Measurements from ENCODE around the gene C3orf49. TPM values are rescaled to one million over a fixed set of nuclear protein-coding genes. Genes with fewer than 3 reads are reported as not detected.

C3orf49 gene
- polyA plus RNA-seq, 6 donors from 2014 or later, result not detected

- Mint-ChIP-seq H3K9me3 (no peaks in the 10 kb centered on the region), H3K27ac (peak overlapping the region in 1 of 6 donors; percentile 0), H3K36me3 (peaks cover 0 to 7% of the 10 kb centered on the region in 2 donors), H3K4me1 (peaks cover 0 to 4% (median 0%) of the 10 kb centered on the region in 3 donors), H3K27me3 (no peaks in the 10 kb centered on the region), H3K4me3 (no peak overlapping the region)
- DNase-seq, result peak; percentile 35
- ATAC-seq (ENCODE audit: low read depth in 2 of 2), result peak in 1 of 2 donors; percentile 60
Measured at GRCh38 chr3:63818282-63819150, 583 bp upstream of the C3orf49 start.

GRCh38 chr3:63824309-63824708 is 5.2 kb downstream of the C3orf49 start:
- Mint-ChIP-seq H3K9me3 (no peaks in the 10 kb centered on the region), H3K27ac (peak overlapping the region in 1 of 6 donors; percentile 30)

GRCh38 chr3:63830526-63830925 is 11.4 kb downstream of the C3orf49 start:
- DNase-seq (no peak), ATAC-seq (ENCODE audit: low read depth in 2 of 2) (no peak)
- peak overlapping the region in 1 of 6 donors; percentile 73 for H3K27ac Mint-ChIP-seq
- no peak overlapping the region for H3K4me3 Mint-ChIP-seq
- peaks cover 0 to 4% (median 0%) of the 10 kb centered on the region in 3 donors for H3K4me1 Mint-ChIP-seq
- peaks cover 0 to 25% of the 10 kb centered on the region in 2 donors for H3K36me3 Mint-ChIP-seq
- no peaks in the 10 kb centered on the region for H3K27me3 Mint-ChIP-seq
- H3K9me3 Mint-ChIP-seq, result no peaks in the 10 kb centered on the region

More at GRCh38 chr3:63824309-63824708, 5.2 kb downstream of the C3orf49 start:
- no peaks in the 10 kb centered on the region for H3K36me3 Mint-ChIP-seq
- DNase-seq (no peak), ATAC-seq (ENCODE audit: low read depth in 2 of 2) (no peak)
- no peaks in the 10 kb centered on the region for H3K27me3 Mint-ChIP-seq
- no peak overlapping the region for H3K4me3 Mint-ChIP-seq
- peaks cover 0 to 4% (median 0%) of the 10 kb centered on the region in 3 donors for H3K4me1 Mint-ChIP-seq

GRCh38 chr3:63832395-63832794 is 13.3 kb downstream of the C3orf49 start:
- H3K4me1 Mint-ChIP-seq, result no peaks in the 10 kb centered on the region
- DNase-seq, result no peak
- no peaks in the 10 kb centered on the region for H3K27me3 Mint-ChIP-seq
- H3K9me3 Mint-ChIP-seq, result no peaks in the 10 kb centered on the region
- peaks cover 0 to 25% of the 10 kb centered on the region in 2 donors for H3K36me3 Mint-ChIP-seq
- no peak for ATAC-seq (ENCODE audit: low read depth in 2 of 2)
- H3K27ac Mint-ChIP-seq, result peak overlapping the region in 1 of 6 donors; percentile 52
- no peak overlapping the region for H3K4me3 Mint-ChIP-seq

- Mint-ChIP-seq H3K9me3 (peaks cover 0 to 8% (median 4%) of the 10 kb centered on the region in 7 donors), H3K4me3 (no peak overlapping the region), H3K36me3 (peaks cover 0 to 4% of the 10 kb centered on the region in 2 donors), H3K27ac (no peak overlapping the region), H3K4me1 (peaks cover 0 to 7% (median 5%) of the 10 kb centered on the region in 3 donors), H3K27me3 (no peaks in the 10 kb centered on the region)
- DNase-seq (no peak), ATAC-seq (ENCODE audit: low read depth in 2 of 2) (no peak)
Measured at GRCh38 chr3:63841704-63842103, 22.6 kb downstream of the C3orf49 start.

- Mint-ChIP-seq H3K9me3 (peaks cover 0 to 8% (median 4%) of the 10 kb centered on the region in 7 donors), H3K4me1 (peaks cover 0 to 7% (median 5%) of the 10 kb centered on the region in 3 donors), H3K27ac (no peak overlapping the region), H3K4me3 (no peak overlapping the region), H3K27me3 (no peaks in the 10 kb centered on the region), H3K36me3 (peaks cover 0 to 4% of the 10 kb centered on the region in 2 donors)
- ATAC-seq (ENCODE audit: low read depth in 2 of 2) (no peak), DNase-seq (no peak)
Measured at GRCh38 chr3:63842127-63842526, 23.0 kb downstream of the C3orf49 start.

- ATAC-seq (ENCODE audit: low read depth in 2 of 2), result no peak
- Mint-ChIP-seq H3K27ac (no peak overlapping the region), H3K36me3 (peaks cover 0 to 4% of the 10 kb centered on the region in 2 donors)
Measured at GRCh38 chr3:63845215-63845614, 26.1 kb downstream of the C3orf49 start.

GRCh38 chr3:63847718-63848450 is 28.8 kb downstream of the C3orf49 start:
- Mint-ChIP-seq H3K27me3 (no peaks in the 10 kb centered on the region), H3K36me3 (no peaks in the 10 kb centered on the region), H3K27ac (peak overlapping the region in 1 of 6 donors; percentile 40), H3K4me1 (peaks cover 0 to 15% (median 9%) of the 10 kb centered on the region in 3 donors), H3K4me3 (no peak overlapping the region), H3K9me3 (no peaks in the 10 kb centered on the region)
- ATAC-seq (ENCODE audit: low read depth in 2 of 2), result no peak
- DNase-seq, result no peak

More at GRCh38 chr3:63845215-63845614, 26.1 kb downstream of the C3orf49 start:
- DNase-seq, result no peak
- Mint-ChIP-seq H3K4me1 (peaks cover 0 to 7% (median 5%) of the 10 kb centered on the region in 3 donors), H3K9me3 (peaks cover 0 to 8% (median 4%) of the 10 kb centered on the region in 7 donors), H3K27me3 (no peaks in the 10 kb centered on the region), H3K4me3 (no peak overlapping the region)

- Mint-ChIP-seq H3K27ac (peak overlapping the region in 2 of 6 donors; percentile 44 to 56), H3K27me3 (no peaks in the 10 kb centered on the region), H3K36me3 (no peaks in the 10 kb centered on the region), H3K4me1 (peaks cover 0 to 11% (median 5%) of the 10 kb centered on the region in 3 donors), H3K9me3 (no peaks in the 10 kb centered on the region), H3K4me3 (no peak overlapping the region)
- DNase-seq (no peak), ATAC-seq (ENCODE audit: low read depth in 2 of 2) (no peak)
Measured at GRCh38 chr3:63849175-63849574, 30.1 kb downstream of the C3orf49 start.

- Mint-ChIP-seq H3K9me3 (no peaks in the 10 kb centered on the region), H3K27me3 (no peaks in the 10 kb centered on the region), H3K36me3 (no peaks in the 10 kb centered on the region), H3K4me3 (no peak overlapping the region), H3K4me1 (peaks cover 0 to 11% (median 5%) of the 10 kb centered on the region in 3 donors), H3K27ac (no peak overlapping the region)
- ATAC-seq (ENCODE audit: low read depth in 2 of 2) (no peak), DNase-seq (no peak)
Measured at GRCh38 chr3:63851287-63851686, 32.2 kb downstream of the C3orf49 start.

- H3K27me3 Mint-ChIP-seq, result no peaks in the 10 kb centered on the region
- H3K36me3 Mint-ChIP-seq, result no peaks in the 10 kb centered on the region
- H3K4me3 Mint-ChIP-seq, result no peak overlapping the region
- peaks cover 0 to 11% (median 5%) of the 10 kb centered on the region in 3 donors for H3K4me1 Mint-ChIP-seq
- DNase-seq (no peak), ATAC-seq (ENCODE audit: low read depth in 2 of 2) (no peak)
- H3K27ac Mint-ChIP-seq, result peak overlapping the region in 1 of 6 donors; percentile 67
- no peaks in the 10 kb centered on the region for H3K9me3 Mint-ChIP-seq
Measured at GRCh38 chr3:63853106-63853505, 34.0 kb downstream of the C3orf49 start.

GRCh38 chr3:63855333-63855940 is 36.3 kb downstream of the C3orf49 start:
- H3K27ac Mint-ChIP-seq, result no peak overlapping the region
- H3K4me1 Mint-ChIP-seq, result peaks cover 9 to 19% (median 15%) of the 10 kb centered on the region in 3 donors
- ATAC-seq (ENCODE audit: low read depth in 2 of 2) (no peak), DNase-seq (no peak)
- H3K27me3 Mint-ChIP-seq, result no peaks in the 10 kb centered on the region
- no peak overlapping the region for H3K4me3 Mint-ChIP-seq
- H3K36me3 Mint-ChIP-seq, result no peaks in the 10 kb centered on the region
- no peaks in the 10 kb centered on the region for H3K9me3 Mint-ChIP-seq

- Mint-ChIP-seq H3K9me3 (no peaks in the 10 kb centered on the region), H3K27ac (no peak overlapping the region), H3K4me1 (peaks cover 18 to 25% (median 24%) of the 10 kb centered on the region in 3 donors), H3K4me3 (no peak overlapping the region), H3K27me3 (no peaks in the 10 kb centered on the region), H3K36me3 (no peaks in the 10 kb centered on the region)
- DNase-seq (no peak), ATAC-seq (ENCODE audit: low read depth in 2 of 2) (no peak)
Measured at GRCh38 chr3:63857311-63857710, 38.2 kb downstream of the C3orf49 start.
